AG09309 (cell line): ENCODE results near the gene DNASE2B.
A peak's percentile ranks its signal among the peaks of the same experiment; 100 is the strongest.

Source experiments
- DNase-seq: peaks from one replicate; pipeline ENCODE4 v3.0.0-alpha.2; 2010; ENCODE audit warnings: low read depth
- H3K4me3 ChIP-seq: 2 replicates; pipeline ENCODE4 v1.5.1; 2011; ENCODE audit warnings: mild to moderate bottlenecking, low read depth, low read length, moderate library complexity; ENCODE audit not compliant: control insufficient read depth
- CTCF ChIP-seq: IDR thresholded peaks from 2 replicates; pipeline ENCODE4 v1.5.1; 2011; ENCODE audit warnings: mild to moderate bottlenecking, low read depth, low read length, inconsistent platforms; ENCODE audit not compliant: insufficient read depth, control insufficient read depth; ENCODE audit errors: missing control alignments

The DNASE2B gene

GRCh38 chr1:84398175-84399155, at the start of gene DNASE2B:
Gene DNASE2B, plus strand, starts transcription at chr1:84398484. Its CDS starts 81 bp downstream, at chr1:84398565.
- TF ChIP-seq CTCF = no peak
- DNase-seq = no peak
- H3K4me3 ChIP-seq = no peak within 1 kb of the TSS

- TF ChIP-seq CTCF = no peak
- no peak for DNase-seq
- no peak overlapping the region for H3K4me3 ChIP-seq
These were observed 49.5 kb upstream of the DNASE2B start for GRCh38 chr1:84348759-84349158.

GRCh38 chr1:84350104-84350503, 48.2 kb upstream of the DNASE2B start:
- TF ChIP-seq CTCF = no peak
- no peak for DNase-seq
- no peak overlapping the region for H3K4me3 ChIP-seq

GRCh38 chr1:84350550-84350949, 47.7 kb upstream of the DNASE2B start:
- no peak overlapping the region for H3K4me3 ChIP-seq
- no peak for TF ChIP-seq CTCF
- no peak for DNase-seq

- no peak for TF ChIP-seq CTCF
- no peak for DNase-seq
- H3K4me3 ChIP-seq = no peak overlapping the region
These were observed 45.8 kb upstream of the DNASE2B start for GRCh38 chr1:84352298-84353106.

GRCh38 chr1:84353695-84354094, 44.6 kb upstream of the DNASE2B start:
- no peak for TF ChIP-seq CTCF
- no peak overlapping the region for H3K4me3 ChIP-seq
- peak; percentile 16 for DNase-seq
